MCF 10A (cell line): ENCODE data around the gene FOXK1. TPM values are rescaled to one million over a fixed set of nuclear protein-coding genes. Genes with fewer than 3 reads are reported as not detected.

Experiments
- BruUV-seq: library from RNA; stranded (reverse); fragments of 400-500 nt; replicated peaks from 2 replicates; lab custom pipeline; 2021; lab: Mats Ljungman, UMichigan
- CTCF ChIA-PET: fragments of 300-600 bp; sonication (Branson Sonifier 250); formaldehyde crosslinking; extraction: SDS; loops from one replicate; lab custom pipeline; 2021; ENCODE audit warnings: antibody characterized with exemption, inconsistent platforms; lab: Yijun Ruan, JAX
- POLR2A ChIA-PET: fragments of 300-600, 350-650 bp; sonication (Branson Sonifier 250); formaldehyde crosslinking; extraction: SDS; loops from one replicate; lab custom pipeline; 2020; ENCODE audit warnings: antibody characterized with exemption, inconsistent platforms; lab: Yijun Ruan, JAX
- DNase-seq: peaks from one replicate; pipeline ENCODE4 v3.0.0-alpha.2; 2018; ENCODE audit not compliant: unreplicated experiment
- H3K27ac Mint-ChIP-seq: one replicate; pipeline ENCODE4 v1.8.0; 2022; ENCODE audit warnings: mild to moderate bottlenecking, low read depth, mixed read lengths; ENCODE audit not compliant: unreplicated experiment
- H3K27me3 Mint-ChIP-seq: one replicate; pipeline ENCODE4 v1.8.0; 2022; ENCODE audit warnings: mixed read lengths; ENCODE audit not compliant: insufficient read depth, unreplicated experiment
- H3K36me3 Mint-ChIP-seq: one replicate; pipeline ENCODE4 v1.8.0; 2022; ENCODE audit warnings: mild to moderate bottlenecking, moderate library complexity, mixed read lengths; ENCODE audit not compliant: insufficient read depth, unreplicated experiment
- H3K4me1 Mint-ChIP-seq: one replicate; pipeline ENCODE4 v1.8.0; 2022; ENCODE audit warnings: mixed read lengths; ENCODE audit not compliant: insufficient read depth, unreplicated experiment
- H3K4me3 Mint-ChIP-seq: one replicate; pipeline ENCODE4 v1.8.0; 2022; ENCODE audit warnings: mild to moderate bottlenecking, moderate library complexity, mixed read lengths; ENCODE audit not compliant: unreplicated experiment
- H3K9me3 Mint-ChIP-seq: one replicate; pipeline ENCODE4 v1.8.0; 2022; ENCODE audit warnings: mixed read lengths; ENCODE audit not compliant: unreplicated experiment
- intact Hi-C: fragments of 100-400 bp; cut with micrococcal nuclease; formaldehyde crosslinking; loops from 2 replicates; pipeline ENCODE4 v1.14.1; 2022
- total RNA-seq: library from RNA; stranded (reverse); gene quantifications from 2 replicates; pipeline ENCODE4 v1.2.3, GENCODE V29; 2022
- TF ChIP-seq, protein P1 (sequence below): fragments of 200-600 bp; IDR thresholded peaks from one replicate; pipeline ENCODE4 v1.8.0; 2022; ENCODE audit warnings: antibody characterized with exemption, mild to moderate bottlenecking; ENCODE audit not compliant: unreplicated experiment

FOXK1 gene
- total RNA-seq, 1 experiment from 2014 or later, result 37.7 TPM

DNA sequence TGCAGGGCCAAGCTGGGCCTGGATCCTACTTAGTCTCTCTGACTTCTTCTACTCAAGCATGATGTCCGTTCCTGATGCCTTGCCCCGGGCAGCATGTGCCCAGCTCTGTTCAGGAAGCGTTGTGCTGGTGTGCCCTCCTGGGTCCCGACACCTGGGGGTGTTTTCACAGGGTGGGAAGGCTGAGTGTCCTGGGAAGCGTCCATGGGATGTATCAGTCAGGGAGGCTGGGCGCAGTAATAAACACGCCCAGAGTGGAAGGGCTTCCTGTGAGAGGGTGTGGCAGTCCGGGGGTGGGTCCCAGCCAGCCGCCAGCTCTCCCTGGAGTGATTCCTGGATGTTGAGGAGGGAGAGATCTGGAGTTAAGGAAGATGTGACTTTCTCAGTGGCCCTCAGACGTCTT is 29.0 kb downstream of the FOXK1 start:
- H3K27ac Mint-ChIP-seq, result no peak overlapping the region
- H3K4me3 Mint-ChIP-seq, result no peak overlapping the region
- ChIA-PET CTCF (interaction anchor here (0.6 to 1.1 kb wide), 4 partner anchors 10 to 655 kb away, joined by 3 to 5 read pairs (median 3); no protein-coding TSS in a partner anchor), POLR2A (interaction anchor here (1.3 to 1.4 kb wide), 2 partner anchors 10 to 69 kb away, joined by 3 to 4 read pairs; no protein-coding TSS in a partner anchor)
- TF ChIP-seq, protein P1, sequence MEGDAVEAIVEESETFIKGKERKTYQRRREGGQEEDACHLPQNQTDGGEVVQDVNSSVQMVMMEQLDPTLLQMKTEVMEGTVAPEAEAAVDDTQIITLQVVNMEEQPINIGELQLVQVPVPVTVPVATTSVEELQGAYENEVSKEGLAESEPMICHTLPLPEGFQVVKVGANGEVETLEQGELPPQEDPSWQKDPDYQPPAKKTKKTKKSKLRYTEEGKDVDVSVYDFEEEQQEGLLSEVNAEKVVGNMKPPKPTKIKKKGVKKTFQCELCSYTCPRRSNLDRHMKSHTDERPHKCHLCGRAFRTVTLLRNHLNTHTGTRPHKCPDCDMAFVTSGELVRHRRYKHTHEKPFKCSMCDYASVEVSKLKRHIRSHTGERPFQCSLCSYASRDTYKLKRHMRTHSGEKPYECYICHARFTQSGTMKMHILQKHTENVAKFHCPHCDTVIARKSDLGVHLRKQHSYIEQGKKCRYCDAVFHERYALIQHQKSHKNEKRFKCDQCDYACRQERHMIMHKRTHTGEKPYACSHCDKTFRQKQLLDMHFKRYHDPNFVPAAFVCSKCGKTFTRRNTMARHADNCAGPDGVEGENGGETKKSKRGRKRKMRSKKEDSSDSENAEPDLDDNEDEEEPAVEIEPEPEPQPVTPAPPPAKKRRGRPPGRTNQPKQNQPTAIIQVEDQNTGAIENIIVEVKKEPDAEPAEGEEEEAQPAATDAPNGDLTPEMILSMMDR, result no peak
- intact Hi-C loops, result no loop called here
- DNase-seq, result no peak
- H3K36me3 Mint-ChIP-seq, result peaks cover 27% of the 10 kb centered on the region
- H3K27me3 Mint-ChIP-seq, result no peaks in the 10 kb centered on the region
- no TSS peak for BruUV-seq
- no peaks in the 10 kb centered on the region for H3K9me3 Mint-ChIP-seq
- H3K4me1 Mint-ChIP-seq, result peaks cover 20% of the 10 kb centered on the region

- no peaks in the 10 kb centered on the region for H3K9me3 Mint-ChIP-seq
- intact Hi-C loops, result no loop called here
- DNase-seq, result no peak
- no TSS peak for BruUV-seq
- ChIA-PET CTCF (interaction anchor here (0.6 to 1.1 kb wide), 4 partner anchors 11 to 655 kb away, joined by 3 to 5 read pairs (median 3); no protein-coding TSS in a partner anchor), POLR2A (no interaction called here)
- H3K27ac Mint-ChIP-seq, result no peak overlapping the region
- H3K4me1 Mint-ChIP-seq, result peaks cover 20% of the 10 kb centered on the region
- H3K36me3 Mint-ChIP-seq, result peaks cover 29% of the 10 kb centered on the region
- H3K4me3 Mint-ChIP-seq, result no peak overlapping the region
- no peaks in the 10 kb centered on the region for H3K27me3 Mint-ChIP-seq
- TF ChIP-seq, protein P1, result no peak
These were observed 29.5 kb downstream of the FOXK1 start for GRCh38 chr7:4711634-4712033.

DNA sequence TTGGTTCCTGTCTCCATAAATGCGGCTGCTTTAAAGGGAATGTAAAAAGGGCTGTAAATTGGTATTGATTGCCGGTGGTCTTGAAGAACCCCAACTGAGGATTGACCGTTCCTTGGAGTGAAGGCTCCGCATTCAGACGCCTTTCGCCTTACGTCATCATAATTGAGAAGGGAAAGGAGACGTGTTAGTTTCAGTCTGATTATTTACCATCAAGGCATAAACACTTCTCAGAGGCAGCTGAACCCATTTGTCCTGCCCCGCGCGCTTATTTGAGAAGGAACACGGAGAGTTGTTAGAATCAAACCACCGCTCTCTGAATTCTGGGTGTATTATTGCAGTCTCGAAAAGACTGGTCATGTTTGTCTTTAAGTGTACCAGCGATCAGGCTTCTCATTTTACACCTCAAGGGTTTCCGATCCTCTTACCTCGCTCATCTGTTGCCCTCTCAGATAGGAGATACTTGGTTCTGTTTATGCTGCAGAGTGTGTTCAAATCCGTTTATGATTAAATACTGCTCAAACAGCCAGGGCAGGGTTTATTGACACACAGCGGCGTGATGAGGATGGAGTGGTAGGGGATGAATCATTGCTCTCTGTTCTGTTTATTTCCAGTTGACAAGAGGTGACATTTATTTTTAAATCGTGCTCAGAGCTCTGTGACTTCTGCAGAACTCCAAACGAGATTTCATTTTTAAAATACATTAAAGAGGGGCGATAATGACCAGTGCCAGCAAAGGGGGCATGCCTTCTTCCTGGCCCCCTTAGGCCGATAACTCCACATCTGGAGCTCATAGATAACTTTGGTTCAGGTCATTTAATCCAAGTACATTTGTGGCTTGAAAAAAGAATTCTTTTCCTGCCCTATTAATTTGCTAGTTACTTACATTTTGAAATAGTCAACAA is 30.4 kb downstream of the FOXK1 start:
- ChIA-PET POLR2A (no interaction called here), CTCF (interaction anchor here (0.6 to 0.7 kb wide), 4 partner anchors 63 to 1308 kb away, joined by 3 to 5 read pairs (median 3); partner anchors contain the start of gene AP5Z1)
- no TSS peak for BruUV-seq
- peaks cover 37% of the 10 kb centered on the region for H3K36me3 Mint-ChIP-seq
- no peaks in the 10 kb centered on the region for H3K9me3 Mint-ChIP-seq
- H3K4me3 Mint-ChIP-seq, result no peak overlapping the region
- TF ChIP-seq, protein P1, result no peak
- peaks cover 20% of the 10 kb centered on the region for H3K4me1 Mint-ChIP-seq
- no peaks in the 10 kb centered on the region for H3K27me3 Mint-ChIP-seq
- intact Hi-C loops, result no loop called here
- DNase-seq, result no peak
- no peak overlapping the region for H3K27ac Mint-ChIP-seq

DNA sequence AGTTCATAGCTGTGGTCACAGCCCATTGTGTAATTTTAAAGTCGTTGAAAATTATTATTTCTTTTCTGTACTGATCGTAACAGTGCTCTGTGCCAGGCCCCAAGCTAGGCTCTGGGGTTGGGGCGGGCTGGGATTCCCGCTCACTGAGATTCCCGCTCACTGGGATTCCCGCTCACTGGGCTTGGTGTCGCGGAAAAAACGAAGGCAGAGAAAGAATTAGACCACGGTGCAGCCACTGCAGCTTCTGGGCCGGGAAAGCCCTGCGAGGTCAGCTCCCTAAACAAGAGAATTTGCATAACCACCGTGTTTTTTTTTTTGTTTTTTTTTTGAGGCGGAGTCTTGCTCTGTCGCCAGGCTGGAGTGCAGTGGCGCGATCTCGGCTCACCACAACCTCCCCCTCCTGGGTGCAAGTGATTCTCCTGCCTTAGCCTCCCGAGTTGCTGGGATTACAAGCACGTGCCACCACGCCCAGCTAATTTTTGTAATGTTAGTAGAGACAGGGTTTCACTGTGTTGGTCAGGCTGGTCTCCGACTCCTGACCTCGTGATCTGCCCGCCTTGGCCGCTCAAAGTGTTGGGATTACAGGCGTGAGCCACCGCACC is 31.2 kb downstream of the FOXK1 start:
- BruUV-seq, result no TSS peak
- CTCF ChIA-PET, result interaction anchor here (0.6 to 0.7 kb wide), 4 partner anchors 62 to 1309 kb away, joined by 3 to 5 read pairs (median 3); partner anchors contain the start of gene AP5Z1
- TF ChIP-seq, protein P1, result no peak
- POLR2A ChIA-PET, result no interaction called here
- Mint-ChIP-seq H3K36me3 (peaks cover 37% of the 10 kb centered on the region), H3K27ac (no peak overlapping the region), H3K4me3 (no peak overlapping the region), H3K9me3 (no peaks in the 10 kb centered on the region), H3K27me3 (no peaks in the 10 kb centered on the region), H3K4me1 (peaks cover 20% of the 10 kb centered on the region)
- DNase-seq, result no peak
- intact Hi-C loops, result no loop called here
